HL-60 (cell line): ENCODE measurements around the gene GHITM.
"Not testable (repeated sequence)": the region's sequence is repeated elsewhere in the genome, so short reads cannot be mapped to it uniquely, and the experiment has no call there.

ENCODE experiments used
- DNase-seq, 2 experiments: peaks; one replicate each; pipeline ENCODE4 v3.0.0-alpha.2; 2010 to 2020; ENCODE audit warnings: low read depth in 1 of 2, low spot score in 1 of 2
- H3K27ac ChIP-seq: fragments of 250-450 bp; sonication (Bioruptor Pico); replicated peaks from 2 replicates; pipeline ENCODE4 v1.5.1; 2020; ENCODE audit warnings: mild to moderate bottlenecking, moderate library complexity
- H3K27me3 ChIP-seq: fragments of 250-450 bp; sonication (Bioruptor Pico); 2 replicates; pipeline ENCODE4 v1.5.1; 2021; ENCODE audit warnings: mild to moderate bottlenecking, moderate library complexity; ENCODE audit not compliant: insufficient read depth, poor library complexity, severe bottlenecking
- H3K4me3 ChIP-seq: replicated peaks from 2 replicates; pipeline ENCODE4 v1.5.1; 2011; ENCODE audit warnings: mild to moderate bottlenecking, control low read depth, low read length; ENCODE audit not compliant: insufficient read depth
- GABPA ChIP-seq: IDR thresholded peaks from 2 replicates; pipeline ENCODE4 v1.6.1; 2012; ENCODE audit warnings: low read depth
- POLR2AphosphoS5 ChIP-seq: IDR thresholded peaks from 2 replicates; pipeline ENCODE4 v1.6.1; 2012; ENCODE audit warnings: low read depth
- SPI1 ChIP-seq: IDR thresholded peaks from 2 replicates; pipeline ENCODE4 v1.6.1; 2012; ENCODE audit warnings: low read depth, mild to moderate bottlenecking, borderline replicate concordance
- TF ChIP-seq, protein P1 (sequence below): IDR thresholded peaks from 2 replicates; pipeline ENCODE4 v1.6.1; 2012; ENCODE audit warnings: low read depth; ENCODE audit not compliant: insufficient replicate concordance
- TF ChIP-seq, protein P2 (sequence below): IDR thresholded peaks from one replicate; pipeline ENCODE4 v1.5.1; 2011; ENCODE audit warnings: low read length, control low read depth, inconsistent platforms; ENCODE audit not compliant: insufficient read depth

GHITM gene

DNA sequence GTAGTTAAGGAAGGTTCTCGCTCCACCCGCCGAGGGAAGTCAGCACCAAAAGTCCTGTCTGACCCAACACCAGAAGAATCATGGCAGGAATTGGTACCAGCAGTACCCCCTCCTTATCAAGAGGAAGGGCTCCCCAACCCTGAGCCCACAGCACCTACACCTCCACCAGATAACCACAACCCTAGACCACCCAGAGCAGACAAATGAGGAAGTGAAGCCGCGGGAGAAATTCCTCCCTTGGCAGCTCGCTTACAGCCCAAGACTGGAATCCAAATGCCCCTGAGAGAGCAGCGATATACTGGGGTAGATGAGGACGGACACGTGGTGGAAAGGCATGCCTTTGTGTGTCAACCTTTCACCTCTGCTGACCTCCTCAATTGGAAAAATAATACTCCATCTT is 29.5 kb upstream of the GHITM start:
- H3K27me3 ChIP-seq, DNase-seq, H3K4me3 ChIP-seq, H3K27ac ChIP-seq: not testable (repeated sequence)
- TF ChIP-seq SPI1, result peak; percentile 52; the same call in 1 of the 2 replicates

DNA sequence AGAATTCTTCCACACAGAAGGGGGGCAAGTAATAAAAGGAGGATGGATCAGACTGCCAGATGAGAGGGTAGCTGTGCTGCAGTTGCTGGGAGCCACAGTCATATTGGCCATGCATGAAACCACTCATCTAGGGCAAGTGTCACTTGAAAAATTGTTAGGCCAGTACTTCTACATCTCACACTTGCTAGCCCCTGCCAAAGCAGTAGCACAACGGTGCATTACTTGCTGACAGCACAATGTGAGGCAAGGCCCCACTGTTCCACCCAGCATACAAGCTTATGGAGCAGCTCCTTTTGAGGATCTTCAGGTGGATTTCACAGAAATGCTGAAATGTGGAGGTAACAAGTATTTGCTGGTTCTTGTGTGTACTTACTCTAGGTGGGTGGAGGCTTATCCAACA is 25.8 kb upstream of the GHITM start:
- not testable (repeated sequence) for DNase-seq, H3K27me3 ChIP-seq, H3K27ac ChIP-seq, H3K4me3 ChIP-seq

DNA sequence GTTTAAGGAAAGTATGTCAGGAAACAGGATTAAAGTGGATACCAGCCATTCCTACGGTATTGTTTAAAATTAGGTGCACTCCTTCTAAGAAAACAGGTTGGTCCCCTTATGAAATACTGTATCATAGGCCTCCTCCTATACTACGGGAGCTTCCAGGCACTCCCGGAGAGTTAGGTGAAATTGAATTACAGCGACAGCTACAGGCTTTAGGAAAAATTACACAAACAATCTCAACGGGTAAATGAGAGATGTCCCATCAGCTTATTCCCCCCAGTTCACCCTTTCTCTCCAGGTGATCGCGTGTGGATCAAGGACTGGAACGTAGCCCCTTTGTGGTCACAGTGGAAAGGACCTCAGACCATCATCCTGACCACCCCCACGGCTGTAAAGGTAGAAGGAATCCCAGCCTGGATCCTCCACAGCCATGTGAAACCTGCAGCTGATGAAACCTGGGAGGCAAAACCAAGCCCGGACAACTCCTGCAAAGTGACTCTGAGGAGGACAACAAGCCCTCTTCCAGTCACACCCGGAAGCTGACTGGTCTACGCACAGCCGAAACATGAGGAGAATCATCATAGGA is 25.1 kb upstream of the GHITM start:
- TF ChIP-seq, protein P1, sequence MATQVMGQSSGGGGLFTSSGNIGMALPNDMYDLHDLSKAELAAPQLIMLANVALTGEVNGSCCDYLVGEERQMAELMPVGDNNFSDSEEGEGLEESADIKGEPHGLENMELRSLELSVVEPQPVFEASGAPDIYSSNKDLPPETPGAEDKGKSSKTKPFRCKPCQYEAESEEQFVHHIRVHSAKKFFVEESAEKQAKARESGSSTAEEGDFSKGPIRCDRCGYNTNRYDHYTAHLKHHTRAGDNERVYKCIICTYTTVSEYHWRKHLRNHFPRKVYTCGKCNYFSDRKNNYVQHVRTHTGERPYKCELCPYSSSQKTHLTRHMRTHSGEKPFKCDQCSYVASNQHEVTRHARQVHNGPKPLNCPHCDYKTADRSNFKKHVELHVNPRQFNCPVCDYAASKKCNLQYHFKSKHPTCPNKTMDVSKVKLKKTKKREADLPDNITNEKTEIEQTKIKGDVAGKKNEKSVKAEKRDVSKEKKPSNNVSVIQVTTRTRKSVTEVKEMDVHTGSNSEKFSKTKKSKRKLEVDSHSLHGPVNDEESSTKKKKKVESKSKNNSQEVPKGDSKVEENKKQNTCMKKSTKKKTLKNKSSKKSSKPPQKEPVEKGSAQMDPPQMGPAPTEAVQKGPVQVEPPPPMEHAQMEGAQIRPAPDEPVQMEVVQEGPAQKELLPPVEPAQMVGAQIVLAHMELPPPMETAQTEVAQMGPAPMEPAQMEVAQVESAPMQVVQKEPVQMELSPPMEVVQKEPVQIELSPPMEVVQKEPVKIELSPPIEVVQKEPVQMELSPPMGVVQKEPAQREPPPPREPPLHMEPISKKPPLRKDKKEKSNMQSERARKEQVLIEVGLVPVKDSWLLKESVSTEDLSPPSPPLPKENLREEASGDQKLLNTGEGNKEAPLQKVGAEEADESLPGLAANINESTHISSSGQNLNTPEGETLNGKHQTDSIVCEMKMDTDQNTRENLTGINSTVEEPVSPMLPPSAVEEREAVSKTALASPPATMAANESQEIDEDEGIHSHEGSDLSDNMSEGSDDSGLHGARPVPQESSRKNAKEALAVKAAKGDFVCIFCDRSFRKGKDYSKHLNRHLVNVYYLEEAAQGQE, result no peak
- TF ChIP-seq GABPA, result no peak
- TF ChIP-seq SPI1, result no peak
- DNase-seq, result no peak
- Histone ChIP-seq H3K27ac (no peak overlapping the region), H3K4me3 (no peak overlapping the region), H3K27me3 (no peaks in the 10 kb centered on the region)

DNA sequence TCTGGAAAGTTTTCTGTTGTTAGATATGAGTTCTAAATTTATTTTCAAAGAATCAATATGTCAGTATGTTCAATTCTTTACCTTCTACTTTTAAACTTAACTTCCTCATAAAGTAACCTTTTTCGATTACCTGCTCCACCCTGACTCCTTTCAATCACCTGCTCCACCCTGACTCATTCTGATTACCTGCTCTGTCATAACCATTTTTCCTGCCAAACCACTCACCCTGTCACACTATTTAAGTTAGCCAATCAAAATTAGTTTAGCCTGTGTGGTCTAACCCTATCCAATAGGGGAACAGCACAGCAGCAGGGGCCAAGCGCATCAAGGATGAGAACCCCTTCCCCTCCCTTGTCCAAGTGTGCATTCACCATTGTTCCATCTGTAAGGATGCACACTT is 22.1 kb upstream of the GHITM start:
- not testable (repeated sequence) for H3K27me3 ChIP-seq, H3K4me3 ChIP-seq, H3K27ac ChIP-seq, DNase-seq

DNA sequence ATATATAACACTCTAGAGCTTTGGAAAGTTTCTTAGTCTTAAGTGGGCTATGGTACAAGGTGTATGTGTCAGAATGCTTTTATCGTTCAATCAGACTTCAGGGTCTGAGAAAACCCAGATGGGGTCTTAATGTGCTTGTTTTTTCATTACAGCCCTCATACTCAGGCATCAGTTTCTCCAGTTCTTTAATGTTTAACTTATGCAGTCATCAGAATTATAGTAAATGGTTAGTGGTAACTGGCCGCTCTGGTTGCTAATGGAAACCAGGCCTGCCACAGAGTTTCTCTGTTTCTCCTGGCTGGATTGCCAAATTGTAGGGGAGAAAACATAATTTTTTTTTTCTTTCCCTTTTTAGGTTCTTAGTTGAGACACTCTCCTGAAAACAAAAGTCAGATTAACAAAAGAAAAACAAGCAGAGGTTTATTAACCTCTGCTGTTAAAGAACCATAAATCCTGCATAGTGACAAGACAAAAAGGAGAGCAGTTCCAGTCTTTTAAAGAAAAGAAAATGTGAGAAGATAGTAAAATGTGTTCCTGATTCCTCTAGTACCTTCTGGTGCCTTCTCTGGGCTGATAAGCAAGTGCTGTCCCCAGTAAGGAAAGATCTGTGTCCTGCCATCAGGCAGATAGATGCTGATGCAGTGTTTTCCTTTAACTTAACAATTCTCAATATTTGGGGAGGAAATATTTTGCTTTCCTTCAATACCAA is 21.5 kb upstream of the GHITM start:
- DNase-seq, result no peak
- Histone ChIP-seq H3K27ac (no peak overlapping the region), H3K27me3 (no peaks in the 10 kb centered on the region), H3K4me3 (no peak overlapping the region)
- TF ChIP-seq, protein P1, result no peak
- TF ChIP-seq, protein P2, sequence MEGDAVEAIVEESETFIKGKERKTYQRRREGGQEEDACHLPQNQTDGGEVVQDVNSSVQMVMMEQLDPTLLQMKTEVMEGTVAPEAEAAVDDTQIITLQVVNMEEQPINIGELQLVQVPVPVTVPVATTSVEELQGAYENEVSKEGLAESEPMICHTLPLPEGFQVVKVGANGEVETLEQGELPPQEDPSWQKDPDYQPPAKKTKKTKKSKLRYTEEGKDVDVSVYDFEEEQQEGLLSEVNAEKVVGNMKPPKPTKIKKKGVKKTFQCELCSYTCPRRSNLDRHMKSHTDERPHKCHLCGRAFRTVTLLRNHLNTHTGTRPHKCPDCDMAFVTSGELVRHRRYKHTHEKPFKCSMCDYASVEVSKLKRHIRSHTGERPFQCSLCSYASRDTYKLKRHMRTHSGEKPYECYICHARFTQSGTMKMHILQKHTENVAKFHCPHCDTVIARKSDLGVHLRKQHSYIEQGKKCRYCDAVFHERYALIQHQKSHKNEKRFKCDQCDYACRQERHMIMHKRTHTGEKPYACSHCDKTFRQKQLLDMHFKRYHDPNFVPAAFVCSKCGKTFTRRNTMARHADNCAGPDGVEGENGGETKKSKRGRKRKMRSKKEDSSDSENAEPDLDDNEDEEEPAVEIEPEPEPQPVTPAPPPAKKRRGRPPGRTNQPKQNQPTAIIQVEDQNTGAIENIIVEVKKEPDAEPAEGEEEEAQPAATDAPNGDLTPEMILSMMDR, result no peak
- TF ChIP-seq POLR2AphosphoS5, result no peak
- TF ChIP-seq SPI1, result no peak
- no peak for TF ChIP-seq GABPA
